HG03432 (cell line): ENCODE results near the gene FAM124A.

ENCODE experiments used
- ATAC-seq: cut with Tn5 transposase; IDR thresholded peaks from one replicate; pipeline ENCODE4 v1.9.1; 2021; ENCODE audit warnings: mild to moderate bottlenecking, moderate library complexity; ENCODE audit not compliant: unreplicated experiment

Gene FAM124A

GRCh38 chr13:51332566-51333361 lies 110.6 kb downstream of the FAM124A start:
- no peak for ATAC-seq

GRCh38 chr13:51333421-51333820 lies 111.2 kb downstream of the FAM124A start:
- no peak for ATAC-seq

GRCh38 chr13:51333826-51334225 lies 111.6 kb downstream of the FAM124A start:
- ATAC-seq = no peak
